ENCODE data around the gene TMEM220. TPM values are rescaled to one million over a fixed set of nuclear protein-coding genes. Genes with fewer than 3 reads are reported as not detected.

Gene TMEM220
- total and polyA plus RNA-seq, 2 of the 4 experiments (the other 2 are of a cell fraction) = 1.1 to 1.9 TPM

- Histone ChIP-seq H3K4ac (ENCODE audit: low read depth, low read length) (no peak overlapping the region), H3K14ac (replicated peaks; ENCODE audit: low read depth, low read length) (no peak overlapping the region), H2AFZ (replicated peaks; ENCODE audit: low read length, poor library complexity) (no peak overlapping the region), H2BK15ac (ENCODE audit: low read depth, low read length) (no peak overlapping the region), H3K9ac (ENCODE audit: low read depth, low read length) (no peak overlapping the region), H4K91ac (ENCODE audit: insufficient read depth, low read depth, low read length) (no peak overlapping the region), H3K36me3 (ENCODE audit: control insufficient read depth, insufficient read depth, low read length) (peaks cover 25% of the 10 kb centered on the region), H3K27me3 (ENCODE audit: control insufficient read depth, insufficient read depth, low read length) (no peaks in the 10 kb centered on the region), H3K9me1 (ENCODE audit: insufficient read depth, low read length) (no peaks in the 10 kb centered on the region), H3K56ac (ENCODE audit: extremely low read depth, insufficient read depth, low read length) (no peak overlapping the region), H3K4me3 (ENCODE audit: insufficient read depth, low read depth, low read length) (no peak overlapping the region), H3K4me2 (ENCODE audit: low read depth, low read length) (no peak overlapping the region), H4K5ac (ENCODE audit: low read depth, low read length) (no peak overlapping the region), H3K4me1 (ENCODE audit: control insufficient read depth, insufficient read depth, low read length) (peaks cover 2% of the 10 kb centered on the region; the same call in 1 of the 2 replicates), H4K20me1 (ENCODE audit: insufficient read depth, low read length) (no peaks in the 10 kb centered on the region), H2BK120ac (ENCODE audit: low read depth, low read length) (no peak overlapping the region), H2BK20ac (ENCODE audit: low read depth, low read length) (no peak overlapping the region), H2AK5ac (ENCODE audit: low read depth, low read length) (no peak overlapping the region), H3K18ac (ENCODE audit: low read depth, low read length) (no peak overlapping the region), H3K9me3 (ENCODE audit: control insufficient read depth, insufficient read depth, low read length) (no peaks in the 10 kb centered on the region), H4K8ac (ENCODE audit: low read depth in 2 of 2, low read length in 2 of 2) (no peak overlapping the region), H3K79me1 (ENCODE audit: low read depth in 1 of 2, low read length in 2 of 2) (peaks cover 6 to 9% of the 10 kb centered on the region in 2 experiments), H2AK9ac (replicated peaks; ENCODE audit: low read depth, low read length, poor library complexity) (no peak overlapping the region), H3K23ac (ENCODE audit: low read depth, low read length) (no peak overlapping the region), H2BK5ac (ENCODE audit: low read depth, low read length, poor library complexity, severe bottlenecking) (no peak overlapping the region), H3K27ac (ENCODE audit: insufficient read depth, low read length) (no peak overlapping the region)
- ATAC-seq (ENCODE audit: low read depth) = no peak
- ChIA-PET CTCF (interaction anchor here (0.7 to 0.8 kb wide), 2 partner anchors 16 to 37 kb away, joined by 3 to 6 read pairs; no protein-coding TSS in a partner anchor), POLR2A (ENCODE audit: unreplicated experiment) (interaction anchor here (0.9 kb wide), 1 partner anchor 13 kb away, joined by 17 read pairs; no protein-coding TSS in a partner anchor)
- BruUV-seq (replicated peaks) = no TSS peak
- DNase-seq = peak; percentile 39
- TF ChIP-seq MXI1 (IDR thresholded peaks at IDR 0.05; ENCODE audit: borderline replicate concordance, low read depth, low read length) (no peak), NFE2L2 (IDR thresholded peaks at IDR 0.05; ENCODE audit: low read depth, low read length) (no peak), MAZ (IDR thresholded peaks at IDR 0.05; ENCODE audit: borderline replicate concordance, low read depth, low read length) (no peak), RAD21 (IDR thresholded peaks at IDR 0.05; ENCODE audit: low read length) (peak; percentile 34), CTCF (conservative IDR thresholded peaks at IDR 0.05; ENCODE audit: low read depth, low read length) (peak; percentile 52), SMC3 (IDR thresholded peaks at IDR 0.05; ENCODE audit: low read depth, low read length) (peak; percentile 25; the same call in 1 of the 2 replicates)
- dilution Hi-C loops (cut with HindIII; ENCODE audit: low sequenced_read_pairs, unreplicated experiment) = no loop called here
- WGBS, 2 experiments (ENCODE audit: extremely low coverage in 2 of 2, insufficient read length in 1 of 2) = no CpG with 5 or more reads among the region's 2 CpGs
- in situ Hi-C loops (cut with MboI; ENCODE audit: low sequenced_read_pairs) = no loop called here
- intact Hi-C loops (cut with micrococcal nuclease) = loop anchor here (2.0 to 5.0 kb wide), 2 partner anchors 13 to 37 kb away; partner anchors contain the start of genes ADPRM and SCO1
These were observed 46.0 kb downstream of the TMEM220 start for GRCh38 chr17:10683853-10684252.

All from IMR-90 (cell line).